GM19467 (cell line): ENCODE measurements around the gene SCFD1.
"Not testable (repeated sequence)": the region's sequence is repeated elsewhere in the genome, so short reads cannot be mapped to it uniquely, and the experiment has no call there.

Source experiments
- ATAC-seq: cut with Tn5 transposase; IDR thresholded peaks from one replicate; pipeline ENCODE4 v1.9.1; 2021; ENCODE audit warnings: mild to moderate bottlenecking, moderate library complexity; ENCODE audit not compliant: unreplicated experiment

SCFD1 gene

GRCh38 chr14:30658645-30659044 is 36.5 kb downstream of the SCFD1 start:
- no peak for ATAC-seq

GRCh38 chr14:30669594-30669993 is 47.5 kb downstream of the SCFD1 start:
- no peak for ATAC-seq

- ATAC-seq, result no peak
Measured at GRCh38 chr14:30673071-30673470, 51.0 kb downstream of the SCFD1 start.

- ATAC-seq, result no peak
Measured at GRCh38 chr14:30678926-30679431, 56.9 kb downstream of the SCFD1 start.

GRCh38 chr14:30680036-30680435 is 57.9 kb downstream of the SCFD1 start:
- ATAC-seq, result no peak

GRCh38 chr14:30680776-30681175 is 58.7 kb downstream of the SCFD1 start:
- not testable (repeated sequence) for ATAC-seq

- no peak for ATAC-seq
Measured at GRCh38 chr14:30681752-30682355, 59.7 kb downstream of the SCFD1 start.

- ATAC-seq, result not testable (repeated sequence)
Measured at GRCh38 chr14:30690487-30691355, 68.6 kb downstream of the SCFD1 start.

- ATAC-seq, result no peak
Measured at GRCh38 chr14:30691751-30692398, 69.8 kb downstream of the SCFD1 start.

- ATAC-seq, result no peak
Measured at GRCh38 chr14:30692669-30693068, 70.5 kb downstream of the SCFD1 start.

GRCh38 chr14:30698463-30698862 is 76.3 kb downstream of the SCFD1 start:
- no peak for ATAC-seq

- no peak for ATAC-seq
Measured at GRCh38 chr14:30706704-30707103, 84.6 kb downstream of the SCFD1 start.

- no peak for ATAC-seq
Measured at GRCh38 chr14:30708157-30708556, 86.0 kb downstream of the SCFD1 start.

GRCh38 chr14:30709201-30709600 is 87.1 kb downstream of the SCFD1 start:
- ATAC-seq, result no peak

GRCh38 chr14:30710876-30711275 is 88.8 kb downstream of the SCFD1 start:
- no peak for ATAC-seq

GRCh38 chr14:30719137-30719536 is 97.0 kb downstream of the SCFD1 start:
- no peak for ATAC-seq

- ATAC-seq, result no peak
Measured at GRCh38 chr14:30725763-30726162, 103.6 kb downstream of the SCFD1 start.

GRCh38 chr14:30728471-30728870 is 106.4 kb downstream of the SCFD1 start:
- ATAC-seq, result no peak

GRCh38 chr14:30737916-30738315 is 115.8 kb downstream of the SCFD1 start:
- no peak for ATAC-seq

- ATAC-seq, result no peak
Measured at GRCh38 chr14:30738978-30739377, 116.9 kb downstream of the SCFD1 start.

GRCh38 chr14:30748343-30748742 is 126.2 kb downstream of the SCFD1 start:
- no peak for ATAC-seq
